GM21528 (cell line): ENCODE results near the gene EIF5B.
"Not testable (repeated sequence)": the region's sequence is repeated elsewhere in the genome, so short reads cannot be mapped to it uniquely, and the experiment has no call there.

Experiments
- ATAC-seq: cut with Tn5 transposase; IDR thresholded peaks from one replicate; pipeline ENCODE4 v1.9.1; 2021; ENCODE audit warnings: mild to moderate bottlenecking, moderate library complexity; ENCODE audit not compliant: unreplicated experiment, low FRiP score

EIF5B gene

DNA sequence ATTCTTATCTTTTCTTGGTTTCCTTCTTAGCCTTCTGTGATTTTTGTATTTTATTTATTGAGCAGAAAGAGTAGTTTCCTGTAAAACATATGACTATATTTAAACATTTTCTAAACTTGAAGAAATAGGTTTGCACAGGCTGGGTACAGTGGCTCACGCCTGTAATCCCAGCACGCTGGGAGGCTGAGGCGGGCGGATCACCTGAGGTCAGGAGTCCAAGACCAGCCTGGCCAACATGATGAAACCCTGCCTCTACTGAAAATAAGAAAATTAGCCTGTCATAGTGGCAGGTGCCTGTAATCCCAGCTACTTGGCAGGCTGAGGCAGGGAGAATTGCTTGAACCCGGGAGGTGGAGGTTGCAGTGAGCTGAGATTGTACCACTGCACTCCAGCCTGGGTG lies 31.7 kb downstream of the EIF5B start:
- not testable (repeated sequence) for ATAC-seq

- no peak for ATAC-seq
Observed at GRCh38 chr2:99373144-99373543, 36.0 kb downstream of the EIF5B start.

DNA sequence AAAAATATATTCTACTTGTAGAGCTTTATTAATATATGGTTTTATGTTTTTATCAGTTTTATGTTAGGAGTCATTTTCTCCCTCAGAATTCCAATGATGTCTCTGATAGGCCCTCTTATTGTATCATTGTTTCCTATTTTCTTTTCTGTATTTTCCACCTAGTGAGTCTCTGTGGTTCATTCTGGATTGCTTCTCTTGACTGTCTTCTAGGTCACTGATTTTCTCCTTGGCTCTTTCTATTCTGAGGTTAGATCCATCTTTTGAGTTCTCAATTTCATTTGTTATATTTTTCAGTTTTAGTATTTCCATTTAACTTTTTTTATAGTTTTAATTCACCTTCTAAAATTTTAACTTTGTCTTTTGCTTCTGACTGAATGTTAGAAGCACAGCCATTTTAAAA lies 37.6 kb downstream of the EIF5B start:
- no peak for ATAC-seq

GRCh38 chr2:99376254-99376864 lies 39.2 kb downstream of the EIF5B start:
- no peak for ATAC-seq

- ATAC-seq = no peak
Observed at GRCh38 chr2:99377879-99378278, 40.7 kb downstream of the EIF5B start.

GRCh38 chr2:99380376-99381010 lies 43.3 kb downstream of the EIF5B start:
- no peak for ATAC-seq

DNA sequence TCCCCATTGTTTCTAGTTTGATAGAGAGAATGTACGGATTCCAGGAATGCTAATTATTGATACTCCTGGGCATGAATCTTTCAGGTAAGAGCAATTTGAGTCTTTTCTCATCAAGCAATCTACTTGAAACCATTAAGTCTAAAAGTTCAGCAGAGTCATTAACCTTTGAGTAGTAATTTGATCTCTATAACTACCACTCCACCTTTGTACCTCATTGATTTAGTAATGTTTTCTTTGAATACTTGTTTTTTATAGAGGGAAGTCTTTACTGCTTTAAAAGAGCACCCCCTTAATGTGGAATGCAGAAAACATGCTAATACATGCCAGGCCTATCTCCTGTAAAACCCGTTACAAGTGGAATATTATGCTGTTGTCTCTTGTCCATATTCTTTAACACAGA lies 45.0 kb downstream of the EIF5B start:
- no peak for ATAC-seq

DNA sequence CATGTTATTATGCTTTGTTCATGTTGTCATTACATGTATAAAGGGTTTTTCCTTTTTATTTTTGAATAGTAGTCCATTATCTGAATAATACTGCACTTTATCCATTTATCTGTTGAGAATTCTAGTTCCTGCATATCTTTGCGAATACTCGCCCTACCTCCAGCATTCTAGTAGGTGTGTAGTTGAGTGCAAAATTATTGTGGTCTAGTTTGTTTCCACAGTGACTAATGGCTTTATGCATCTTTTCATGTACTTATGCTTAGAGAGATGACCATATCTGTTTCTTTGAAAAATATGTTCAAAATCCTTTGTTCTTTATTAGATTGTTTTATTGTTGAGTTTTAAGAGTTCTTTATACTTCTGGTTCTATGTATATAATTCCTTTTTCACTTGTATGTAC lies 48.8 kb downstream of the EIF5B start:
- ATAC-seq = no peak

DNA sequence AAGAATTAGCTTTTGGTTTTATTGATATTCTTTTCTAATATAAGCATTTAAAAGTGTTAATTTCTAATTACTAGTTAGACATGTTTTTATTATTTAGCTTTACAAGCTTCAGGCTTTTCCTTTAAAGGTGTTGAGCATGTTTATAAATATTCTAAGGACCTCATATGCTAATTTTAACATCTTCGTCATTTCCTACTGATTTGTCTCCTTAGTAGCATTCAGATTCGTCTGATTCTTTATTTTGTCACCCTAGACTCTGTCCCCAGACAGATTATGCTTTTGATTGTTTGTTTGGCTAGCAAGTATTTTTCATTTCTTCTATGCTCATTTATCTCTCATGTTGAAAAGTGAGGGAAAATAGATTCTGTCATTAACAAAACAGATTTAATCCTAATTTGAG lies 51.7 kb downstream of the EIF5B start:
- no peak for ATAC-seq

- ATAC-seq = no peak
Observed at GRCh38 chr2:99389371-99389770, 52.2 kb downstream of the EIF5B start.

DNA sequence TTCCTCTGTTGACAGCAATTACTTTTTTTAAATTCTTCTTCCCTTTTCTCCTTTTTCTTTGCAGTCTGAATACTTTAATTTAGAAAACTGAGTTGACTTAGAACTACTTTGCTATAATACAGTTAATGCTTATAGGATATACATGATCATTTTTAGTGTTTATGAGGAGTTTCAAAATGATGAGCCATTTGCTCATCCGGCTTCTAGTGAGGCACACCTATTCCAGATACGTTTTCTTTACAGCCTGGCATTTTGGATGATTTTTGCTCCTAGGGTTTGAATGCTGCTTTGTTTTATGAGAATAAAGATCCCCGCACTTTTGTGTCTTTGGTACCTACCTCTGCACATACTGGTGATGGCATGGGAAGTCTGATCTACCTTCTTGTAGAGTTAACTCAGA lies 52.8 kb downstream of the EIF5B start:
- ATAC-seq = no peak

DNA sequence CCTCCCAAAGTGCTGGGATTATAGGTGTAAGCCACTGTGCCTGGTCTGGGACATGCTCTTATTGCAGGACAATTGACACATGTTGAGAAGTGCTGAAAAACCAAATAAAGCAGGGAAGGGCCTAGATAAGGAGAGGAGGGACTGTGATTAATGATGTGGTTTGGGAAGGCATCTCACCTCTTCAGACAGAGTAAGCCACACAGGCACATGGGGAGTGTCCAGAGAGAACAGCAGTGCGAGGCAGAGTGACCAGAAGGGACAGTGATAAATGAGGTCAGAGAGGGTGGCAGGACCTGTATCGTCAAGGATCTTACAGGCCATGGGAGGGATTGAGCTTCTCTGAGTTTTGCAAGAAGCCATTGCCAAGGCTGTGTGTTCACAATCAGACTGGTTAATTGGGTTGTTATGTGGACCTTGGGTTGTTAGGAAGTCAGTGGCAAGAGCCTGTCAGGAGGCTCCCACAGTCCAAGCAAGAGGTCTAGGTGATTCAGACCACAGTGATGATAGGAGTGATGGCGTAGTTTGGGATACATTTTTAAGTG lies 58.5 kb downstream of the EIF5B start:
- no peak for ATAC-seq

GRCh38 chr2:99397266-99397920 lies 60.2 kb downstream of the EIF5B start:
- ATAC-seq = no peak

GRCh38 chr2:99398303-99398702 lies 61.1 kb downstream of the EIF5B start:
- no peak for ATAC-seq

- ATAC-seq = no peak
Observed at GRCh38 chr2:99399063-99399462, 61.9 kb downstream of the EIF5B start.

- ATAC-seq = no peak
Observed at GRCh38 chr2:99399795-99400194, 62.6 kb downstream of the EIF5B start.

GRCh38 chr2:99401841-99402240 lies 64.7 kb downstream of the EIF5B start:
- no peak for ATAC-seq

DNA sequence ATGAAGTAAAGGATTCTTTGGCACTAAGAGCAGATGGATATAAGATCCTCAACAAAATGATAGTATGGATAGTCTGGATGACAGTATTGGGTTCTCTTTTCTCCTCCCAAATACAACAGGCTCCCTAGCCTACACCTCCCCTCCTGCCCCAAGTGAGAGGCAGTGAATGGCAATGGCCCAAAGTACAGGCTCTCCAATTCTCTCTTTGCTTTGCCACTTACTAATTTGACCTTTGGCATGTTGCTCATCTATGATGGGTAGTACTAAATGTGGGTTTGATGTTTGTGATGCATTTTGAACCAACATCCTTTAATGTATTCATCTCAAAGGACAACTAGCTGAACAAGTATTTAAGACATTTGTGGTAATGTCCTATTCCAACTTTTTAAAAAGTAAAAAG lies 65.9 kb downstream of the EIF5B start:
- no peak for ATAC-seq

DNA sequence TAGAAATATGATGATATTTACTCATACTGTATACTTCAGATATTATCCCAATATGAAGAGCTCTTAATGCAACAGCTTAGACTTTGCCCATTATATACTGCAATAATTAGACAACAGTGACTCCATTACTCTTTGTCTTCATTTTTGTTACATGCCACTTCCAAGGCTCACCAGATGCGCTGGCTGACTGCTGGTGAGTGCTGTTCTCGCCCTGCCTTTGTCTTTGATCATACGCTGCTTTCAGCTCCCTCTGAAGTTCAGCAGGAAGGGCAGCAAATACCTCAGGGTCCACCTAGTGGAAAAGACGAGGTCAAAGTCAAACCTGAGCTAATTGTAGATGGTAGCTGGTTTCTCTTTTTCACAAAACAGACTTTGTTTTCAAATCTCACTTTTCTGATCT lies 66.3 kb downstream of the EIF5B start:
- no peak for ATAC-seq

GRCh38 chr2:99404039-99404796 lies 67.0 kb downstream of the EIF5B start:
- no peak for ATAC-seq
